NCI-H82 treated with DMSO at 0.1 percent for 48 hours (cell line): ENCODE measurements around the gene EPC2.
"Not testable (repeated sequence)": the region's sequence is repeated elsewhere in the genome, so short reads cannot be mapped to it uniquely, and the experiment has no call there.

Source experiments
- DNase-seq: peaks from one replicate; lab custom pipeline; 2025; ENCODE audit not compliant: unreplicated experiment; lab: John Stamatoyannopoulos, UW

Gene EPC2

DNA sequence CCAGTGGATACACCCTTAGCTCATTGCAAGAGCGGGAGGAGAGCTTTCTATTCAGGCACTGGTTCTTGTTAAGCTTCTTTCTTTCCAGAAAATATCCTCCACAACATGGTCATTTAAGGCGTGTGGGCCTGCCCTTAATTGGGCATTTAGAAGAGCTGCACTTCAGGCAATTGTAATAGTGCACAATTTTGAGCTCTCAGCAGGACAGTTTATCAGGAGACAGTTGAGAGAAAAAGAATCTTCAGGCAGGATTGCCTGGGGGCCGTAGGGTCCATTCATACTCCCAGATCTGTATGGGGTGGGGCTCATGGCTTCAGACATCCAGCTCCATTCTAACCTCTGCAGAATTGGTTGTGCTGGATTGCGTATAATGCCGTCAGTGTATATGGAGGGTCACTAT is 6.0 kb upstream of the EPC2 start:
- no peak for DNase-seq

DNA sequence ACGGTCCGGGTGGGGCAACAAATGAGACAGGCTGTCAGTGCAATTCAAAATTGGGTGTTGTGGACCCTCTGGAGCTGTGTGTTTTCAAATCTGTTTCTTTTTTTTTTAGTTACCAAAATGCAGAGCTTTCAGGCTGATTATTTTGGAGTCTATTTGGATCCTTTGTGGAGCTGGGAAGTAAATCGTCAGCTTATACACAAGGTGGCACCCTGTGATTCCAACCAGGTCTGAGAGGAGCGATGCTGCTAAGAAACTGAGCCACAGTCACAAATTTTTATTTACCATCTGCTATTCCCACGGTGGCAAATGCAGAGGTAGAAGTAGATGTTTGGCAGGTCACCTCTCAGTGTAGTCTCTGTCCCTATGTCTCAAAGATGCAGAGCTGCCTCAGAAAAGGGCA is 3.8 kb upstream of the EPC2 start:
- no peak for DNase-seq

DNA sequence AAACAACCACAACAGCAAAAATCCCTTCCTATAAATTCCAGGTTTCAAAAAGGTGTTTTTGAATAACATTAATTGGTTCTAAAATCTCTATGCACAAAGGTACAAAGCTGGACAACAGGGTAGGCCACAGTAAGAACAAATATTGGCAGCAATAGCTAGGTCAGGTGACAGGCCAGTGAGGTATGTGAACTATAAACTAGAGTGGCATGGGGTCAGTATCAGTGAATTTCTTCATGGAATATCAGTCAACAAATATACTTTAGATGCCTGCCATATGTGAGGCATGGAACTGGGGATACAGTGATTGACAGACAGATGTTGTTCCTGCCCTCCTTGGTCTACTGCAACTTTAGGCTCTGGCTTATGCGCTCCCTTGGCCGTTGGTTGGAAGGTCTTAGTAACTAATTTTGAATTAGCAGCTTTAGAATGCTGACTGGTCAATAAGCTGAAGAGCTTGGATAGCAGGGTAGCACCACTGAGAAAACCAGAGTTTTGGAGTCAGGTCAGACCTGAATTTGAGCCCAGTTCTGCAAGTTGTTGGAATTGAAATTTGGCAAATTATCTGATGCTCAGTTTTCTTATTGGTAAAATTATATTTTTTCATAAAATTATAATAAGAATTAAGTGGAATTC is 2.3 kb upstream of the EPC2 start:
- no peak for DNase-seq

DNA sequence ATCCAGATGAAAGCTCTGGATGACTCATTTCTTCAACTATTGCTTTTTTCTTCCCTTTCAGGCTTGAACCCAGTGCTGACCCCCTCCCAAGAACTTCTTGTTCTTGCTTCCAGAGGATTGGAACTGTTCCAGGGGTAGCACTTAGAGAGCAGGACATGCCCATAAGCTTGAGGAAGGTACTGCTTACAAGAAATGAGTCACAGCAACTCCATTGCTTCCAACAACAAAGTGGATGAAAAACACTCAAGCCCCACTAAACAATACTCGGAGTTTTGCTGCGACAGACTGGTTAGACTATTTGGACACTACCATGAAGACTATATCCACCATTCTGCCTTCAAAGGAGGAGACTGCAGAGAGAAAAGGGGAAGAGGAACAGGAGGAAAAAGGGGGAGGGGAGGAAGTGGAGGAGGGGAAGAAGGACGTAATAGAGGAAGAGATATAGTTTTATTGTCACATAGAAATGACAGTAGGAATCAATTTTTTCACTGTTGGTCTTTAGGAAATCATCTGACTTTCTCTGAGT is 1.6 kb upstream of the EPC2 start:
- no peak for DNase-seq

DNA sequence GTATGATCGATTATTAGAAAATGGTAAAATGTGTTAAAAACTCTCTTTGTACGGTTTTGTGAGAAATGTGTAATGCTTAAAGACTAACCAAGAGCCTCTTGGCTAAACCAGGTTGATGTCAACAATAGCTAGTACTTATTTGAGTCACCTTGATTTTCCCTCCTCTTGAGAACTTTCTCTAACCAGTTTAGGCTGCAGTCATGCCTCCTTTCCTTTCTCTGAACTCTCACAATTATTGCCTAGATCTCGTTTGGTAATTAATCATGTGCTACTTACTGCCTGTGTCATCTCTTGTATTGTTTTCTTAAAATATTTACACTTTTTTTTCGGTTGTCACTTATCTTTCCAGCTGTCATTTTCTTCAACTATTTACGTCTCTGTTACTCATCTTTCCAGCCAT is 1.1 kb upstream of the EPC2 start:
- DNase-seq = no peak

DNA sequence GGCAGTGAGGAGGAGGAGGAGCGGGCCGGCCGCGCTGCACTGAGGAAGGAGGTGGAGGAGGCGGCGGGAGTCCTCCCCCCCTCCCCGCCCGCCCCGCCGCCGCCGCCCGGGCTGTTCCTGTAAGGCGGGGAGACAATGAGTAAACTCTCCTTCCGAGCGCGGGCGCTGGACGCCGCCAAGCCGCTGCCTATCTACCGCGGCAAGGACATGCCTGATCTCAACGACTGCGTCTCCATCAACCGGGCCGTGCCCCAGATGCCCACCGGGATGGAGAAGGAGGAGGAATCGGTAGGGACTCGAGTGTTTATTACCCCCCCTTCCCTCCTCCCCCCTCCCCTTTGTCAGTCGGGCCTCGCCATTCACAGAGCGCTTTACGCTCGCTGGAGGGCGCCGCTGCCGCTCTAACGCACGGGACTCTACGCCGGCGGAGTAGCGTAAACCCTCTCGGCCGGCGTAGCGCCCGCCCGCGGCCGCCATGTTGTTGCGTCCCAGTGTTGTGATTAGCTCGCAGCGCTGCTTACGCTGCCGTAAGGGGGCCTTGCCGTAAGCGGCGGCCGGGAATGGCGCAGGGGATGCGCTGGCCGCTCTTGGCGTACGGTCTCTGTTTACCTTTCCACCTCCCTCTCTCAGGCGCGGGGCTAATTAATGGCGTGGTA is 460 bp downstream of the EPC2 start:
- DNase-seq = peak; percentile 84

DNA sequence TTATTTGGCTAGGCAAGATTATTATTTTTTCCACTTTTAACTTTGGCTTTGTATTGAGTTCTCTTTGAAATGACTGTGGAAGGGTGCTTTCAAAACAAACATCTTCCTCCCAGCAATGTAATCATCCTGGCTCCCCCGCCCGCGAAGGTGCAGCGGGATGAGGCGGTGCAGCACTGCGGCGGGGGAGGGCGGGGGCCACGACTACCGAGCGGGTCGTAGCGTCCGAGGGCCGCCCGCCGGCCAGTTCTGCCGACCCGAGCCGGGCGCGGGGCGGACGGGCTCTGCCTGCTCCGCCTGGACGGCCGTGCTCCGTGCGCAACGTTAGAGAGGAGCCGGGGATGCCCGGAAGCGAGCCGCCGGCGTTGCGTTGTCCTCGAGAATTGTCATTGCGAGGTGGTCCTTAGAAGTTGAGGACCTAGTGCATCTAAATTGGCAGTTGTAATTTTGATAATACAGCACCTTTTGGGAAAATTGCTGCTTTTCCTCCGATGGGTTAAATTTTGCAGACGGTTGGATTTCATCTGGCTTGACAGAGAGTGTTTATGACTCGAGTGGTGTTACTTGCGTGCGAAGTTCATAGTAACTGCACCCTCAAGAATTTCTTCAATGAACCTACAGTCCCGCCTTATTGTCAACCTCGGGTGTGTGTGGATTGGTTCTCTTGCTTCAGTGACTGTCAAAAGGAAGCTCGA is 1.1 kb downstream of the EPC2 start:
- DNase-seq = peak; percentile 74

DNA sequence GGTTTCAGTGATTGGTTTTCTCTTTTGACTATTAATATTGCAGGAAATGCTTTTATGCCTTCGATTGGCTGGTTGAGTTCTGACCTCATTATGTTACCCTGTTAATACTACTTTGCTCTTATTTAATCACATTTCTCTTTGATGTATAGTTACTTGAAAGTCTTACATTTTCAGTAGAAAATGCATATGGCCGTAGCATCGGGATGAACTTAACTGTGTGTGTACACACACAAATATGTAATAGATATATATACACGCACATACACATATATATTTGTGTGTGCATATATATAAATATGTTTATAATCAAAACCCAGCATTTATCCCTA is 1.6 kb downstream of the EPC2 start:
- no peak for DNase-seq

DNA sequence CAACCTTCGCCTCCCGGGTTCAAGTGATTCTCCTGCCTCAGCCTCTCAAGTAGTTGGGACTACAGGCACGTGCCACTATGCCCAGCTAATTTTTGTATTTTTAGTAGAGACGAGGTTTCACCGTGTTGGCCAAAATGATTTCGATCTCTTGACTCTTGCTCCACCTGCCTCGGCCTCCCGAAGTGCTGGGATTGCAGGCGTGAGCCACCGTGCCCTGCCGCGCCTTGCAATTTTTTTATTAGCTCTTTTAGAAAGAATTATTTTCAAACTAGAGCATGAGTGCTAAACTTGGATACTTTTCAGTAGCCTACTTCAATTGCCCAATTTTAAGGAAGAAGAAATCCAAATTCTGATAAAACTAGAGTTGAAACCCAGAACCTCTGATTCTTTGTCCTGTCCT is 3.2 kb downstream of the EPC2 start:
- not testable (repeated sequence) for DNase-seq

DNA sequence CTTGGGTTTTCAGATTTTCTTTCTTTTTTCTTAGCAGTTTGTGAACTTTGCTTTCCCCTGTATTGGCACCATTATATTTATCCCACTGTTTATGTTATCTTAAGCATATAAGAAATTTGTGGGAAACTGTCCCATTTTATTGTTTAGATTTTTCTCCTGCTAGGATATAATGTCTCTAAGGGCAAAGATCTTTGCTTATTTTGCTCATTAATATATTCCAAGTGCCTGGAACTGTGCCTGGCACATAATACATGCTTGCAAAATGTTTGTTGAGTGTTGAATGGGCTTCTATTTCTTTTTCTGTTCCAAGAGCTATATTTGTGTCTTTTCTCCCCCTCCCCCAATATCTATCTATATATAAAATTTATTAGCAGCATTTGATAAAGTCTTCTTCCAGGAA is 5.4 kb downstream of the EPC2 start:
- DNase-seq = no peak

DNA sequence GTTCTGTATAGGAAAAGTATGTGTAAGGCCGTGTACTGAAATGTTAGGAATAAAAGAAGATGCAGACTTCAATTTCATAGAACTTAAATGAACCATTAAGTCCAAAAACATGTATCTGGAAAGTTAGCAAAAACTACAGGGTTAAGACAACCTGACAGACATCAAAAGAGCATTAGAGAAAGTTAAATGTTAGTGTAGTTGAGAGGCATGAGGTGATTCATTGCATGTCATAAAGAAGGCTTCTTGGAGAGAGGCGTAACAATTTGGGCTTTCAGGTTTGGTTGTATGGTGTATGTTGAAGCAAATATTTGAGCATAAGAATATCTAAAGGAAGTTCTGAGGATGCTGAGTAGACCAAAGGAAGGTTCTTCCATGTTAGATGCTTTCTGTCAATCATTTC is 6.3 kb downstream of the EPC2 start:
- no peak for DNase-seq

DNA sequence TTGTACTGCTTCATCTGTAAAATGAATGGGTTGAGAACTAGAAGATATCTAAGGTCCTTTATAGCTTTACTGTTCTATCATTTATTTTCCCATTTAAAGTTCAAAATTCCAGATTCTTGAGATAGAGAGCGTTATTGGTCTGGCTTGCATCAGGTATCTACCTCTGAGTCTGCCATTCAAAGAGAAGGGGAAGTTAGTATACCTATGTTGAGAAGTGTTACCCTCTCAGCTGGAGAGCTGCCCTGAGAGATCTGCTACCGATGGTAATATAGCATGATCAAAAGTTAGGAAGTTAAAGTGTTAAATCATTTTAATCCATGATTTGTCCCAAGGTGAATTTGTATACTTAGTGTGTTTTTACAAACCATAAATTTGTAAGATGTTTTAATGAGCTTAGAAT is 7.4 kb downstream of the EPC2 start:
- DNase-seq = no peak

DNA sequence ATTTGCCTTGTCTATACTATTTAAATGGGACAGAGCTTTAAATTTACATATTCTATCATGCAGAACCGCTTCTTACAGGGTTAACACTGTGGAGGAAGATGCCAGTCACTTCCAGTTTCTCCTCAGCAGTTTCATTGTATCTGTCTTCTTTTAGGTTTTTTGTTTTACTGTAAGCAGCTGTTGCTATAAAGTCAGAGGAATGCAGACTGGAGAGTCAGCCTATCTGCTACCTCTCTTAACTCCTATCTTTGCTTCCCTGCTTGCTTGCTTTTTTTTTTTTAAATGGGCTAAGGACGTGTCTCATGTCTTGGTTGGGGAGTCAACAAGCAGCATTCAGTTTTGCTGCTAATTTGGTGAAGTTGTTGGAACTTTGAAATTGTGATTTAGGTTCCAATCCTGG is 8.9 kb downstream of the EPC2 start:
- DNase-seq = no peak

DNA sequence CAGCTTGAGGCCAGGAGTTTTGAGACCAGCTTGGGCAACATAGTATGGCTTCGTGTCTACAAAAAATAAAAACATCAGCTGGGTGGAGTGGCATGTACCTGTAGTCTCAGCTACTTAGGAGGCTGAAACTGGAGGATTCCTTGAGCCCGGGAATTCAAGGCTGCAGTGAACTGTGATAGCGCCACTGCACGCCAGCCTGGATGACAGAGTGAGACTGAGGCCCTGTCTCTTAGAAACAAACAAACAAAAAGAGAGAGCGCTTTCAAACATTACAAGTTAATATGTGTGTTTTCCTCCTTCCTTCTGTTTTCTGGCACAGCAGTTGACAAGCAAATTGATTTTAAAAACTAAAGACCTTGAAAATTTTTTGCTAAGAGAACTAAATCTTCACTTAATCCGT is 9.9 kb downstream of the EPC2 start:
- no peak for DNase-seq

DNA sequence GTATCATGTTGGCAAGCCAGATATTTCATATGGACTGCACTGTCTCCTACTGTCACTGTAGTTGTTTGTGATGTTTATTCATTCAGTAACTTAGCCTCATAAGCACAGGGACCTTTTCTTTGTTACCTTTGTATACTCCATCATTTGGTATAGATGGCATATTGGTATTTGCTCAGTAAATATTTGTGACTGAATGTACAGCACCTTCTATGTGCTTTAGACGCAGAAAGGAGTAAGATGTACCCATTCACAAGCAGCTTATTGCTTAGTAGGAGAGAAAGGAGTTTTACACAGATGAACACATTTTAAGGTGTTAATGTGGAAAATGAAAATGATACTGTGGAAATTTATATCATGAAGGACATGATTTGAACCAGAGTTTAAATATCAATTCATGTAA is 12.0 kb downstream of the EPC2 start:
- no peak for DNase-seq

DNA sequence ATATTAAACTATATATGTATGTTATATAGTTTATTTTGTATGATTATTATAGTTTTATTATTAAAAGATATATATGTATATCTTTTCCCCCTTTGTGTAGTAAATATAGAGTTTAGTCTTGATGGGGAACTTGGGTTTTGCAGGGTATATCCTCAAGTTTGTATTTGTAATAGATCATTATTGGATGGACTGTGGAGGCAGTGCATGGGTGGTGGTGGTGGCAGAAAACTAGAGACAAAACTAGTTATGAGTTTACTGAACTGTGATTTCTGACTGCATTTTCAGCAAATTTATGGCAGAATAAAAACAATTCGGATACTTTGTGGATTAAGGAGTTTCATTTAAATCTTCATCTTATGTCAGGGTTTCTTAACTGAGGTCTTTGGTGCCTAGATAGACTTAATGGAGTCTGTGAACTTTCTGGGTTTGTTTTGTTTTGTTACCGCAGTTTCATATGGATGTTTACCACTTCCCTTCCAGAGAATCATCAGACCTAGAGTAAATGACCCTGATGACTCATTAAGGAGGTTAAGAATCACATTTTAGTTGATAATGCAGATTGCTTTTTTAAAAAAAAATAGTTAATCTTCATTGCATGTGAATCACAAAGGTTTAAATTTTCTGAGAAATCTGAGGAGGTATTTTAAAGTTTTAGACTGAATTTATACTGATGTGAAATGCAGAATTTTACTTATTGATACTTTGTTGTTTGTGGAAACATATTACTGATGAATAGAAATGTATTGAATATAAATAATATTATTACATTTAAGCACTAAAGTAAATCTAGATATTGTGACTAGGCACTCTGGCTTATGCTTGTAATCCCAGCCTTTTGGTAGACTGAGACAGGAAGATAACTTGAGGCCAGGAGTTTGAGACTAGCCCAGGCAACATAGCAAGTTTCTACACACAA is 14.5 kb downstream of the EPC2 start:
- DNase-seq = no peak

DNA sequence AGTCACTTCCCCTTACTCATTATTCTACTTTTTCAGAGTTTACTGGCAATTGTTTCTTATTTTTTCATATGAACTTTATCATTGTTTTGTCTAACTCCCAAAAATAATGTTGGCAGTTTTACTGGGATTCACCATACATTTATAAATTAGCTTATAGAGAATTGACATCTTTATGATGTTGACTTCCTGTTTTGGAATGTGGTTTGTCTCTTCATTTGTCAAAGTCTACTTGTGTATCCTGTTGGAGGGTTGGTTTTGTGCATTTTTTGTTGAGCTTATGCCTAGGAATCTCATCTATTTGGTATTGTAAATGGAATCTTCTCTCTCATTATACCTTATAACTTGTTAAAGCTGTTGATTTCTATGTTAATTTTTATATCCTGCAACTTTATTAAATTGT is 16.4 kb downstream of the EPC2 start:
- no peak for DNase-seq

DNA sequence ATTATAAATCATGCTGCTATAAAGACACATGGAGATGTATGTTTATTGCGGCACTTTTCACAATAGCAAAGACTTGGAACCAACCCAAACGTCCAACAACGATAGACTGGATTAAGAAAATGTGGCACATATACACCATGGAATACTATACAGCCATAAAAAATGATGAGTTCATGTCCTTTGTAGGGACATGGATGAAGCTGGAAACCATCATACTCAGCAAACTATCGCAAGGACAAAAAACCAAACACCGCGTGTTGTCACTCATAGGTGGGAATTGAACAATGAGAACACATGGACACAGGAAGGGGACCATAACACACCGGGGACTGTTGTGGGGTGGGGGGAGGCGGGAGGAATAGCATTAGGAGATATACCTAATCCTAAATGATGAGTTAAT is 17.8 kb downstream of the EPC2 start:
- DNase-seq = not testable (repeated sequence)

DNA sequence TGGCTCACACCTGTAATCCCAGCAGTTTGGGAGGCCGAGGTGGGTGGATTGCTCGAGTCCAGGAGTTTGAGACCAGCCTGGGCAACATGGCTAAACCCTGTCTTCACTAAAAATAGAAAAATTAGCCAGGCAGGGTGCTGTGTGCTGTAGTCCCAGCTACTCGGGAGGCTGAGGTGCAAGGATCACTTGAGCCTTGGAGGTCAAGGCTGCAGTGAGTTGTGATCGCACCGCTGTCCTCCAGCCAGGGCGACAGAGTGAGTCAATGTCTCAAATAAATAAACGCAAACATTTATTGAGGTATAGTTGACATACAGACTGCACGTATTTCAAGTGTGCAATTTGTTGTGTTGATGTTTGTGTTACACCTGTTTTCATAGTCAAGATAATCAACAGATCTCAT is 19.7 kb downstream of the EPC2 start:
- DNase-seq = no peak

DNA sequence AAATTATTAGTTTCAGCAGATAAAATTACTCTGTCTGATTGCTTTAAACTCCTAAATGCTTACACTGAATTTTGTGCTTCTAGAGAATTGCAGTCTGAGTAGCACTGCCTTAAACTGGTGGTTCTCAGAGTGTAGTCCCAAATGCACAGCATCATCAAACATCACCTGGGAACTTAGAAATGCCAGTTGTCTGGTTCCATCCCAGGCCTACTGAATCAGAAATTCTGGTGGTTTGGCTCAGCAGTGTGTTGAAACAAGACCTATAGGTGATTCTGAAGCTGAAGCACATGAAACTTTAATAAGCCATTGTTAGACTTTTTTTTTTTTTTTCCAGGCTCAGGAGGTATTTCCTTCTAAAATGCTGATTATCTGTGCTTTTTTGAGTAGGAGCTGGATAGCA is 22.0 kb downstream of the EPC2 start:
- DNase-seq = no peak

DNA sequence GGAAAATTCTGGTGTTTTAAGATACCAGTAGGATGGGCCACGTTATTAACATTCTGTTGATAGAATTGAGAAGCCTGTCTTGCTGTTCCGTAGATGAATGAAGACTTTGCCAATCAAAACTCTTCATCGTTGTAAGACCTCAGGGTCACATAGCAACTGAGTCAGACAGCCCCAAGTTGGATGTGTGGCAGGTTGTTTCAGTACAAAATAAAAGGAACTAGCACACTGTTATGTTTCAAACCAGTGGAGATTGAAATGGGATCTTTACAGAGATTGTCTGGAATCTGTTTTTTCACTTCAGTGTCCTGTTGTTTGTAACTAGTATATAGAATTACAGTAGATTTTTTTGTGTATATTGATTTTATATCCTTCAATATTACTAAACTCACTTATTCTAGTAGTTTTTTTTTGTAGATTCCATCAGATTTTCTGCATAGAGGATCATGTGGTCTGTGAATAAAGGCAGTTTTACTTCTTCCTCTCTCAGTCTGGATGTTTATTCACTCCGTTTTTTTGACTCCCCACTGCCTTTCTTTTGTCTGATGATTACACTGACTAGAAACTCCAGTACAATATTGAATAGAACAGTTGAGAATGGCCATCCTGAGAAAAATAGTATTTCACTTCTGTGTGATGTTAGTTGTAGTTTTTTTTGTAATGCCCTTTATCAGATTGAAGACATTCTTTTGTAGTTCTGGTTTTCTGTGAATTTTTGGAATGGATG is 22.7 kb downstream of the EPC2 start:
- DNase-seq = no peak
